ENCODE results near the gene TUT4.
"Not testable (repeated sequence)": the region's sequence is repeated elsewhere in the genome, so short reads cannot be mapped to it uniquely, and the experiment has no call there.

Gene TUT4
- 165 to 174 reads per million in 2 donors for total RNA-seq

GRCh38 chr1:52552505-52553361 lies at the start of gene TUT4:
Gene TUT4, minus strand, starts transcription at chr1:52553092. Its CDS starts 26,812 bp downstream, at chr1:52526280.
- peak; percentile 69 for DNase-seq

GRCh38 chr1:52601991-52602855 lies 49.3 kb upstream of the TUT4 start, which contains the start of gene GPX7:
Gene GPX7, plus strand, starts transcription at chr1:52602371. Its CDS starts 39 bp downstream, at chr1:52602410.
- DNase-seq, result peak; percentile 58

GRCh38 chr1:52601519-52601918 lies 48.6 kb upstream of the TUT4 start:
- no peak for DNase-seq

- DNase-seq, result no peak
Measured at GRCh38 chr1:52600533-52601179, 47.8 kb upstream of the TUT4 start.

GRCh38 chr1:52599236-52599635 lies 46.3 kb upstream of the TUT4 start:
- no peak for DNase-seq

- no peak for DNase-seq
Measured at GRCh38 chr1:52598729-52599128, 45.8 kb upstream of the TUT4 start.

GRCh38 chr1:52597912-52598311 lies 45.0 kb upstream of the TUT4 start:
- no peak for DNase-seq

- no peak for DNase-seq
Measured at GRCh38 chr1:52595061-52595460, 42.2 kb upstream of the TUT4 start.

GRCh38 chr1:52593495-52593894 lies 40.6 kb upstream of the TUT4 start:
- no peak for DNase-seq

- DNase-seq, result no peak
Measured at GRCh38 chr1:52592637-52593323, 39.9 kb upstream of the TUT4 start.

GRCh38 chr1:52590266-52590665 lies 37.4 kb upstream of the TUT4 start:
- DNase-seq, result no peak

- no peak for DNase-seq
Measured at GRCh38 chr1:52588535-52588934, 35.6 kb upstream of the TUT4 start.

- no peak for DNase-seq
Measured at GRCh38 chr1:52588027-52588426, 35.1 kb upstream of the TUT4 start.

GRCh38 chr1:52585474-52585873 lies 32.6 kb upstream of the TUT4 start:
- no peak for DNase-seq

GRCh38 chr1:52582116-52582696 lies 29.3 kb upstream of the TUT4 start:
- DNase-seq, result no peak

GRCh38 chr1:52580283-52580682 lies 27.4 kb upstream of the TUT4 start:
- no peak for DNase-seq

- no peak for DNase-seq
Measured at GRCh38 chr1:52579415-52579814, 26.5 kb upstream of the TUT4 start.

GRCh38 chr1:52578066-52578465 lies 25.2 kb upstream of the TUT4 start:
- not testable (repeated sequence) for DNase-seq

- no peak for DNase-seq
Measured at GRCh38 chr1:52576074-52576473, 23.2 kb upstream of the TUT4 start.

- DNase-seq, result no peak
Measured at GRCh38 chr1:52574594-52574993, 21.7 kb upstream of the TUT4 start.

- no peak for DNase-seq
Measured at GRCh38 chr1:52572387-52572786, 19.5 kb upstream of the TUT4 start.

GRCh38 chr1:52571783-52572182 lies 18.9 kb upstream of the TUT4 start:
- no peak for DNase-seq

Data from T-helper 9 cell (primary cell).